ENCODE measurements around the gene SLC6A6. TPM values are rescaled to one million over a fixed set of nuclear protein-coding genes. Genes with fewer than 3 reads are reported as not detected.
A peak's percentile ranks its signal among the peaks of the same experiment; 100 is the strongest.

SLC6A6 gene
- total RNA-seq, 2 experiments from 2014 or later: 27.8 to 31.2 TPM

GRCh38 chr3:14457999-14458398, 55.6 kb downstream of the SLC6A6 start:
- Histone ChIP-seq H3K4me3 (ENCODE audit: low read length) (no peak overlapping the region), H3K4me1 (ENCODE audit: insufficient read depth, low read length) (no peaks in the 10 kb centered on the region), H3K9me3 (ENCODE audit: control insufficient read depth in 1 of 2, insufficient read depth in 1 of 2, low read length in 2 of 2) (no peaks in the 10 kb centered on the region), H3K27me3 (ENCODE audit: control insufficient read depth in 1 of 2, insufficient read depth in 2 of 2, low read length in 2 of 2) (no peaks in the 10 kb centered on the region), H3K36me3 (ENCODE audit: insufficient read depth, low read length) (peaks cover 67% of the 10 kb centered on the region), H3K27ac (ENCODE audit: low read depth in 1 of 2, low read length in 2 of 2) (peak overlapping the region in 1 of 2 donors; percentile 4)
- no peak for ATAC-seq (ENCODE audit: poor library complexity)
- no peaks in the 10 kb centered on the region for H3K9me3 Mint-ChIP-seq
- POLR2A ChIA-PET: interaction anchor here (0.9 to 1.0 kb wide), 2 partner anchors 22 to 26 kb away, joined by 3 to 5 read pairs; no protein-coding TSS in a partner anchor
- H3K4me1 Mint-ChIP-seq (ENCODE audit: low read depth): no peaks in the 10 kb centered on the region
- H3K27me3 Mint-ChIP-seq: no peaks in the 10 kb centered on the region
- peaks cover 60% of the 10 kb centered on the region for H3K36me3 Mint-ChIP-seq (ENCODE audit: low read depth)
- no peak for TF ChIP-seq CTCF (IDR thresholded peaks at IDR 0.05)
- CTCF ChIA-PET: interaction anchor here (1.1 to 1.4 kb wide), 2 partner anchors 10 to 56 kb away, joined by 3 to 9 read pairs; partner anchors contain the start of gene SLC6A6
- H3K4me3 Mint-ChIP-seq: no peak overlapping the region
- intact Hi-C loops (cut with DNase I, micrococcal nuclease): loop anchor here in 1 of 2 experiments (2.0 kb wide), 1 partner anchor 23 kb away; no protein-coding TSS in a partner anchor
- no peak overlapping the region for H3K27ac Mint-ChIP-seq
- DNase-seq: no peak

DNA sequence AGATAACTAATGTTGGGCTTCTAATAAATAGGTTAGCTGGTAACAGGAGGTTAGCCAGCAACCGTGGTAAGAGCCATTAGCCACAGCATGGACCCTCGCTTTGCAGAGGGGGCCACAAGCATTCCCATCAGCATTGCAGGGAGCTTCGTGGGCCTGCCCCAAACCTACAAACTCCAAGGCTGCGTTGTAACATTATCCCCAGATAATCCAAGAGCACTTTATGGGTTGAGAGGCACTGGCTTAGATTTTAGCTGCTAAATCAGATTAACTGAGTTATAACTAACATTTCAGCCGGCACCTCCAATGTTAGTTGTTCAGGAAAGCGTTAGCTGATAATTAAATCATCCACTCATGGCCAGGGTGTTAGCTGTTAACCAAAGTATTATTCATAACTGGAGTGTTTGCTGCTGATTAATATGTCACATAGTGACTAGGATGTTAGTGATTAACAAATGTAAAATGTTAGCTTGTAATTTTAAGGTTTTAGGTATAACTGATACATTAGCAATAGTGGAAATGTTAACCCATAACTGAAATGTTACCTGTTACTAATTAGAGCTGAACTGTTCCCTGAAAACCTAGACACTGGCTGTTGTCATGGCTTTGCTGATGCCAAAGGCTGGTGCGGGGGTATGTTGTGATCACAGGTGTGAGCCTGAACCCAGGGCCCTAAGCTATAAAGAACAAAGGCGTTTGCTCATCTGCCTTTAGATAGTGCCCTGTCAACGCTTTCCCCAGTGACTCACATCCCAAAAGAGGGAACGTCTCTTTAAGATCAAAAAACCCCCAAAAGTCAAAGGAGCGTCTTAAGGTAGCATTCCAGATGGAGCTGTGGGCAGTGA, 56.2 kb downstream of the SLC6A6 start:
- no peaks in the 10 kb centered on the region for H3K27me3 ChIP-seq (ENCODE audit: control insufficient read depth in 1 of 2, insufficient read depth in 2 of 2, low read length in 2 of 2)
- Mint-ChIP-seq H3K36me3 (ENCODE audit: low read depth) (peaks cover 57% of the 10 kb centered on the region), H3K27ac (no peak overlapping the region), H3K9me3 (no peaks in the 10 kb centered on the region), H3K4me3 (no peak overlapping the region), H3K27me3 (no peaks in the 10 kb centered on the region), H3K4me1 (ENCODE audit: low read depth) (no peaks in the 10 kb centered on the region)
- ChIA-PET CTCF (interaction anchor here (1.1 to 1.4 kb wide), 2 partner anchors 10 to 57 kb away, joined by 3 to 9 read pairs; partner anchors contain the start of gene SLC6A6), POLR2A (interaction anchor here (0.9 to 1.0 kb wide), 2 partner anchors 22 to 26 kb away, joined by 3 to 5 read pairs; no protein-coding TSS in a partner anchor)
- no peak for DNase-seq
- intact Hi-C loops (cut with DNase I, micrococcal nuclease): loop anchor here in 1 of 2 experiments (2.0 kb wide), 1 partner anchor 24 kb away; no protein-coding TSS in a partner anchor
- no peak for TF ChIP-seq CTCF (IDR thresholded peaks at IDR 0.05)
- H3K9me3 ChIP-seq (ENCODE audit: control insufficient read depth in 1 of 2, insufficient read depth in 1 of 2, low read length in 2 of 2): no peaks in the 10 kb centered on the region
- H3K4me1 ChIP-seq (ENCODE audit: insufficient read depth, low read length): no peaks in the 10 kb centered on the region
- peaks cover 65% of the 10 kb centered on the region for H3K36me3 ChIP-seq (ENCODE audit: insufficient read depth, low read length)
- no peak for ATAC-seq (ENCODE audit: poor library complexity)
- no peak overlapping the region for H3K4me3 ChIP-seq (ENCODE audit: low read length)
- H3K27ac ChIP-seq (ENCODE audit: low read depth in 1 of 2, low read length in 2 of 2): peak overlapping the region in 1 of 2 donors; percentile 4

DNA sequence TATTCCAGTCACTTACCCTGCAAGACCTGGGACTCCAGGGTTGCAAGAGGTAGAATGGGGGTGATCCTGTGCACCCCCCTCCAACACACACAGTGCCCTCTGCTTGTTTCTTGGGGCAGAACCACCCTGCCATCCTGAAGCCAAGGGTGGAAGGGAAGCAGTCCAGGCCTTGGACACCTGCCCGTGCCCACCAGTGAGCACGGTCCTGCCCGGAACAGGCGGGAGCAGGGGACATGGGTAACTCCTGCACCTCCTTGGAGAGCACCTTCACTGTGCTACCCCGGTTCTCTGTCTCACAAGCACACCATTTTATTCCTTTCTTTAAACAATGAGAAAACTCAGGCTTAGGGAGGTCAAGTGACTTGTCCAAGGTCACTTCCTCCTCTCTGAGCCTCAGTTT, 57.0 kb downstream of the SLC6A6 start:
- no peak overlapping the region for H3K4me3 ChIP-seq (ENCODE audit: low read length)
- H3K9me3 Mint-ChIP-seq: no peaks in the 10 kb centered on the region
- H3K4me1 Mint-ChIP-seq (ENCODE audit: low read depth): no peaks in the 10 kb centered on the region
- TF ChIP-seq CTCF (IDR thresholded peaks at IDR 0.05): no peak
- ATAC-seq (ENCODE audit: poor library complexity): no peak
- peaks cover 70% of the 10 kb centered on the region for H3K36me3 ChIP-seq (ENCODE audit: insufficient read depth, low read length)
- no peaks in the 10 kb centered on the region for H3K27me3 ChIP-seq (ENCODE audit: control insufficient read depth in 1 of 2, insufficient read depth in 2 of 2, low read length in 2 of 2)
- DNase-seq: no peak
- H3K4me1 ChIP-seq (ENCODE audit: insufficient read depth, low read length): no peaks in the 10 kb centered on the region
- no peak overlapping the region for H3K27ac Mint-ChIP-seq
- ChIA-PET CTCF (interaction anchor here (1.1 to 1.4 kb wide), 2 partner anchors 9 to 57 kb away, joined by 3 to 9 read pairs; partner anchors contain the start of gene SLC6A6), POLR2A (interaction anchor here (0.9 kb wide), 1 partner anchor 35 kb away, joined by 3 read pairs; no protein-coding TSS in a partner anchor)
- H3K27ac ChIP-seq (ENCODE audit: low read depth in 1 of 2, low read length in 2 of 2): no peak overlapping the region
- H3K27me3 Mint-ChIP-seq: no peaks in the 10 kb centered on the region
- no peak overlapping the region for H3K4me3 Mint-ChIP-seq
- intact Hi-C loops (cut with DNase I, micrococcal nuclease): loop anchor here in 1 of 2 experiments (2.0 kb wide), 1 partner anchor 25 kb away; no protein-coding TSS in a partner anchor
- H3K36me3 Mint-ChIP-seq (ENCODE audit: low read depth): peaks cover 51% of the 10 kb centered on the region
- no peaks in the 10 kb centered on the region for H3K9me3 ChIP-seq (ENCODE audit: control insufficient read depth in 1 of 2, insufficient read depth in 1 of 2, low read length in 2 of 2)

All from CD4-positive, alpha-beta T cell (primary cell).